ENCODE results near the gene POU5F1. TPM values are rescaled to one million over a fixed set of nuclear protein-coding genes. Genes with fewer than 3 reads are reported as not detected.

Gene POU5F1
- total RNA-seq, 2 donors from 2014 or later: 4.9 to 37.6 TPM

- Histone ChIP-seq H3K4me3 (no peak overlapping the region), H3K27me3 (no peaks in the 10 kb centered on the region), H3K27ac (no peak overlapping the region), H3K9me3 (no peaks in the 10 kb centered on the region), H3K4me1 (no peaks in the 10 kb centered on the region), H3K36me3 (replicated peaks in 1 of 2; ENCODE audit: insufficient read depth in 1 of 2, low read depth in 2 of 2) (no peaks in the 10 kb centered on the region)
- intact Hi-C loops (cut with DNase I): no loop called here
- 69 to 76% methylated on average over 11 of the region's 11 CpGs for WGBS, 2 donors
- peak; percentile 31 for ATAC-seq
- no peak for TF ChIP-seq POLR2A (IDR thresholded peaks at IDR 0.05)
- TF ChIP-seq, protein P1, sequence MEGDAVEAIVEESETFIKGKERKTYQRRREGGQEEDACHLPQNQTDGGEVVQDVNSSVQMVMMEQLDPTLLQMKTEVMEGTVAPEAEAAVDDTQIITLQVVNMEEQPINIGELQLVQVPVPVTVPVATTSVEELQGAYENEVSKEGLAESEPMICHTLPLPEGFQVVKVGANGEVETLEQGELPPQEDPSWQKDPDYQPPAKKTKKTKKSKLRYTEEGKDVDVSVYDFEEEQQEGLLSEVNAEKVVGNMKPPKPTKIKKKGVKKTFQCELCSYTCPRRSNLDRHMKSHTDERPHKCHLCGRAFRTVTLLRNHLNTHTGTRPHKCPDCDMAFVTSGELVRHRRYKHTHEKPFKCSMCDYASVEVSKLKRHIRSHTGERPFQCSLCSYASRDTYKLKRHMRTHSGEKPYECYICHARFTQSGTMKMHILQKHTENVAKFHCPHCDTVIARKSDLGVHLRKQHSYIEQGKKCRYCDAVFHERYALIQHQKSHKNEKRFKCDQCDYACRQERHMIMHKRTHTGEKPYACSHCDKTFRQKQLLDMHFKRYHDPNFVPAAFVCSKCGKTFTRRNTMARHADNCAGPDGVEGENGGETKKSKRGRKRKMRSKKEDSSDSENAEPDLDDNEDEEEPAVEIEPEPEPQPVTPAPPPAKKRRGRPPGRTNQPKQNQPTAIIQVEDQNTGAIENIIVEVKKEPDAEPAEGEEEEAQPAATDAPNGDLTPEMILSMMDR (IDR thresholded peaks at IDR 0.05): no peak
- peak in 2 of 4 donors; percentile 27 to 42 for DNase-seq
Observed at GRCh38 chr6:31143148-31143547, 27.3 kb downstream of the POU5F1 start.

DNA sequence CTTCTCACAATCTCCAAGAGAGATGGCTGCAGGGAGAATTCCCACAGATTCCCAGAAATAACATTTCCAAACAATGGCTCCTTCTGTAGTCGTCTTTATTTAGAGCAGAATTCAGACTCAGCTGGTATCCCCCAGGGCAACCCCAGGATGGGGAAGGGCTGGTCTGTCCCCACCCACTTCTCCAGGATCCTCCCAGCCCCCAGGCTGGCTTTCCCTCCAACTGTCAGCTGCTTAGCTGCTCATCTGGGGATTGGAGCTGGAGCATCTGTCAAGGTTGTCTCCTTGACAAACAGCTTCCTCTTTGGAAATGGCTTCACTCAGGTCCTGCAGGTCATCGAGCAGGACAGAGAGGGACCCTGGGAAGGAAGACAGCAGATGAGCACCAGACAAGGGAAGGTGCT, 28.1 kb downstream of the POU5F1 start:
- DNase-seq: no peak

GRCh38 chr6:31140643-31141042, 29.8 kb downstream of the POU5F1 start:
- DNase-seq (no peak), ATAC-seq (no peak)
- WGBS, 2 donors: 85 to 87% methylated on average over 9 to 15 of the region's 15 CpGs
- intact Hi-C loops (cut with DNase I): no loop called here
- H3K4me3 ChIP-seq: no peak overlapping the region
- H3K36me3 ChIP-seq (replicated peaks in 1 of 2; ENCODE audit: insufficient read depth in 1 of 2, low read depth in 2 of 2): no peaks in the 10 kb centered on the region
- H3K27me3 ChIP-seq: no peaks in the 10 kb centered on the region
- peaks cover 6% of the 10 kb centered on the region for H3K4me1 ChIP-seq
- TF ChIP-seq, protein P1 (IDR thresholded peaks at IDR 0.05): no peak
- TF ChIP-seq POLR2A (IDR thresholded peaks at IDR 0.05): no peak
- H3K27ac ChIP-seq: no peak overlapping the region
- no peaks in the 10 kb centered on the region for H3K9me3 ChIP-seq

More for the DNA sequence above, 28.1 kb downstream of the POU5F1 start:
- Histone ChIP-seq H3K36me3 (replicated peaks in 1 of 2; ENCODE audit: insufficient read depth in 1 of 2, low read depth in 2 of 2) (no peaks in the 10 kb centered on the region), H3K9me3 (no peaks in the 10 kb centered on the region), H3K27me3 (no peaks in the 10 kb centered on the region), H3K4me3 (no peak overlapping the region), H3K27ac (no peak overlapping the region), H3K4me1 (peaks cover 6% of the 10 kb centered on the region)
- intact Hi-C loops (cut with DNase I): no loop called here
- 64% methylated on average over 2 of the region's 2 CpGs for WGBS, 2 donors
- TF ChIP-seq POLR2A (IDR thresholded peaks at IDR 0.05): no peak
- TF ChIP-seq, protein P1 (IDR thresholded peaks at IDR 0.05): no peak
- ATAC-seq: no peak

DNA sequence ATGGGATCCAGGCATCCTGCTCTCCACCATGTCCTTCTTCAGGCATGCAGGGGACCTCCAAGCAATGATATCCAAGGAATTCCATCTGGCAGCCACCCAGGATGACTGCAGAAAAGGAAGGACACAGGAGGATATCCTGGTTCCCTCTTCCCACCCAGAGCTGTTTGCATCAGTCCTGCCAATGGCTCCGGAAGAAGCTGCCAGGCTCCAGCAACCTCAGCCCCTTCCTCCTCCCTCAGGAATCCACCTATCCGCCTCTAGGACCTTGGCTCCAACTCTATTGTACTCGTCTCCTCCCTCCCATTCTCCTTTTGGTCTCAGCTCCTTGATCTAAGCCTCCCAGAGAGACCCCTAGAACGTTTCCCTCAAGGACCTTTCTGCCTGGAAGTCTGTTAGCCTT, 30.9 kb downstream of the POU5F1 start:
- WGBS, 2 donors: 19 to 29% methylated on average over 4 of the region's 4 CpGs
- Histone ChIP-seq H3K4me1 (peaks cover 6% of the 10 kb centered on the region), H3K4me3 (no peak overlapping the region), H3K36me3 (replicated peaks in 1 of 2; ENCODE audit: insufficient read depth in 1 of 2, low read depth in 2 of 2) (no peaks in the 10 kb centered on the region), H3K27ac (no peak overlapping the region), H3K9me3 (no peaks in the 10 kb centered on the region), H3K27me3 (no peaks in the 10 kb centered on the region)
- no peak for DNase-seq
- ATAC-seq: no peak
- intact Hi-C loops (cut with DNase I): loop anchor here (5.0 kb wide), 1 partner anchor 53 kb away; no protein-coding TSS in a partner anchor
- no peak for TF ChIP-seq POLR2A (IDR thresholded peaks at IDR 0.05)
- TF ChIP-seq, protein P1 (IDR thresholded peaks at IDR 0.05): no peak

- 82 to 86% methylated on average over 4 of the region's 4 CpGs for WGBS, 2 donors
- no peak for DNase-seq
- no peak within 1 kb of the TSS for H3K27ac ChIP-seq
Observed at GRCh38 chr6:31138982-31139381, 31.5 kb downstream of the POU5F1 start, which contains the start of gene PSORS1C2. TSS of gene PSORS1C2 (minus strand) at chr6:31139066. CDS start at chr6:31139026, 40 bp downstream.

More at GRCh38 chr6:31138982-31139381, 31.5 kb downstream of the POU5F1 start, which contains the start of gene PSORS1C2:
- TF ChIP-seq, protein P1 (IDR thresholded peaks at IDR 0.05): no peak
- no peak for TF ChIP-seq POLR2A (IDR thresholded peaks at IDR 0.05)
- H3K4me1 ChIP-seq: peaks cover 6% of the 10 kb centered on the region
- ATAC-seq: no peak
- no peak within 1 kb of the TSS for H3K4me3 ChIP-seq
- intact Hi-C loops (cut with DNase I): loop anchor here (5.0 kb wide), 1 partner anchor 53 kb away; no protein-coding TSS in a partner anchor
- no peaks in the 10 kb centered on the region for H3K9me3 ChIP-seq
- no peaks in the 10 kb centered on the region for H3K27me3 ChIP-seq
- no peaks in the 10 kb centered on the region for H3K36me3 ChIP-seq (replicated peaks in 1 of 2; ENCODE audit: insufficient read depth in 1 of 2, low read depth in 2 of 2)
